GM18520 (cell line): Measurements from ENCODE around the gene RNF217.
"Not testable (repeated sequence)": the region's sequence is repeated elsewhere in the genome, so short reads cannot be mapped to it uniquely, and the experiment has no call there.

Source experiments
- ATAC-seq: cut with Tn5 transposase; IDR thresholded peaks from one replicate; pipeline ENCODE4 v1.9.1; 2021; ENCODE audit not compliant: unreplicated experiment

The RNF217 gene

GRCh38 chr6:125013938-125014660 is 51.9 kb downstream of the RNF217 start:
- ATAC-seq, result no peak

DNA sequence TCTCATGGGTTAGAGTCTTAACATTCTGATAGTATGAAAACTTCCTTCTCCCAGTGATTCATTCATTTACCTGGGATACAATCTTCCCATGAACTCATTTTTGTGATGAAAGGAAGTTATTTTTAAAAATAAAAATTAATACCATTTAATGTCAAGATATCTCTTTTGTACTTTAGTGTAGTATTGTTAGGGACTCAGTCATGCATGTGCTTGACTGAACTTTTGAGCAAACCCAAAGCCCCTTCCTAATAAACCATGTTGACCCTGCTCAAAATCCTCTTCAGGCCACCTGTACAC is 52.4 kb downstream of the RNF217 start:
- ATAC-seq, result no peak

- no peak for ATAC-seq
These were observed 52.9 kb downstream of the RNF217 start for GRCh38 chr6:125015152-125015551.

DNA sequence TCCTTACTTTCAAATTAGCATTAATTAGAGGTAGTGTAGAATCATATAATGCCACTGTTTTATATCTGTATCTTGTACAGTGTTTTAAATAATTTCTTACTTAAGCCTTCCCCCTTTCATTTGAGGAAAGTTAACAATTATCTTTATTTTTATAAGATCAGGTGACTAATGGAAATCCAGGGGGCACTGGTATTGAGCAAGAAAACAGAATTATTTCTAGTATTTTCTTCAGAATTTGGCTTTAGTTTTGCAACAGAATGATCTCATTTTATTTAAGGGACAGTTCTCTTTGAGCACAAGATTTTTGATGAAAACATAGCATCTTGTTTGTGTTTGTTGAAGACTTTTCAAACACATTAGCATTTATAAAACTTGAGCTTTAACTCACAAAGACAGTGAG is 55.9 kb downstream of the RNF217 start:
- ATAC-seq, result no peak

DNA sequence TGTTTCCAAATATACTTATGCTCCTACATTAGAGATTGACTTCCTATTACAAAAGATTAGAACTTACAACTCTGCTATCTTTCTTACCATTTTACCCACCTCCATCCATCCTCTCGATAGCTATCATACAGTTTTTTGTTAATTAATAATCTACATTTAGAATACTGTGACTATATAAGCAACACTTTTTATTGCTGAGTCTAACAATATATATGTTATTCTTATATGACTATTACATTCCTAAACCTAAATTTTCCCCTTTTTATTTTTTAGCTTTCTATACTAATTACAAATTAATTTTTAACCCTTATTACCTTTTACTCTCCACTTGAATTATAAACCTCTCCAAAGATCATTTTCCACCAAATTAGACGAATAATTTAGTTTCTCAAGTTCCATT is 57.0 kb downstream of the RNF217 start:
- no peak for ATAC-seq

DNA sequence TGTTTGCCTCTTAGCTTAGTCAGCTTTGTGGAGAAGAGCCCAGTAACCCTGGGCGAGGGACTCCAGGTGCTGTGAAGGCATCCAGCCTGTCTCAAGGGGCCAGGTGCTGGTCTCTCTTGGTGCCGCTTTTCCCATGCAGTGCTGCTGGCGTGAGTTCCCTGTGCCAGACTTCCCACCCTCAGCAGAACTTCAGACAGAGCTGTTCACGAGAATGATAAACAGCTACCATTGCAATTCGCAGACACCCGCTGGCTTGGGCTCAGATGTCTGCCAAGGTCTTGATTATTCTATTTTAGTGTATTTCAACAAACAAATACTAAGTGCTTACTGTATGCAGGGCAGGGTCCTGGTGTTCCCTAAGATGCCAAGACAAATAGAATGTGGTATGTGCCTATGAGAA is 57.7 kb downstream of the RNF217 start:
- no peak for ATAC-seq

GRCh38 chr6:125020385-125020784 is 58.1 kb downstream of the RNF217 start:
- no peak for ATAC-seq

GRCh38 chr6:125022391-125022989 is 60.3 kb downstream of the RNF217 start:
- ATAC-seq, result no peak

- no peak for ATAC-seq
These were observed 63.1 kb downstream of the RNF217 start for GRCh38 chr6:125025164-125025854.

DNA sequence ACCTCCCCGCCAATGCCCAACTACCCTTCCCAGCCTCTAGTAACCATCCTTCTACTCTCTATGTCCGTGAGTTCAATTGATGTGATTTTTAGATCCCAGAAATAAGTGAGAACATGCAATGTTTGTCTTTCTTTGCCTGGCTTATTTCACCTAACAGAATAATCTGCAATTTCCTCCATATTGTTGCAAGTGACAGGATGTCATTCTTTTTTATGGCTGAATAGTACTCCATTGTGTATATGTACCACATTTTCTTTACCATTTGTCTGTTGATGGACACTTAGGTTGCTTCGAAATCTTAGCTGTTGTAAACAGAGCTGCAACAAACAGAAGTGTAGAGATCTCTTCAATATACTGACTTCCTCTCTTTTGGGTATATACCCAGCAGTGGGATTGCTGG is 65.0 kb downstream of the RNF217 start:
- ATAC-seq, result no peak

GRCh38 chr6:125030969-125031368 is 68.7 kb downstream of the RNF217 start:
- ATAC-seq, result no peak

DNA sequence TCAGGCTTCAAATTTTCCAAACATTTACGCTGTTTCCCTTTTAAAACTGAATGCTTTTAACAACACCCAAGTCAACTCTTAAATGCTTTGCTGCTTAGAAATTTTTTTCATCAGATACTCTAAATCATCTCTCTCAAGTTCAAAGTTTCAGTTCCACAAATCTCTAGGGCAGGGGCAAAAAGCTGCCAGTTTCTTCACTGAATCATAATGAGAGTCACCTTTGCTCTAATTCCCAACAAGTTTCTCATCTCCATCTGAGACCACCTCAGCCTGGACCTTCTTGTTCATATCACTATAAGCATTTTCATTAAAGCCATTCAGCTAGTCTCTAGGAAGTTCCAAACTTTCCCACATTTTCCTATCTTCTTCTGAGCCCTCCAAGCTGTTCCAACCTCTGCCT is 69.1 kb downstream of the RNF217 start:
- ATAC-seq, result no peak

GRCh38 chr6:125034929-125035328 is 72.7 kb downstream of the RNF217 start:
- not testable (repeated sequence) for ATAC-seq

GRCh38 chr6:125036486-125036885 is 74.2 kb downstream of the RNF217 start:
- not testable (repeated sequence) for ATAC-seq

- no peak for ATAC-seq
These were observed 75.6 kb downstream of the RNF217 start for GRCh38 chr6:125037827-125038226.

- ATAC-seq, result no peak
These were observed 76.7 kb downstream of the RNF217 start for GRCh38 chr6:125038925-125039324.

DNA sequence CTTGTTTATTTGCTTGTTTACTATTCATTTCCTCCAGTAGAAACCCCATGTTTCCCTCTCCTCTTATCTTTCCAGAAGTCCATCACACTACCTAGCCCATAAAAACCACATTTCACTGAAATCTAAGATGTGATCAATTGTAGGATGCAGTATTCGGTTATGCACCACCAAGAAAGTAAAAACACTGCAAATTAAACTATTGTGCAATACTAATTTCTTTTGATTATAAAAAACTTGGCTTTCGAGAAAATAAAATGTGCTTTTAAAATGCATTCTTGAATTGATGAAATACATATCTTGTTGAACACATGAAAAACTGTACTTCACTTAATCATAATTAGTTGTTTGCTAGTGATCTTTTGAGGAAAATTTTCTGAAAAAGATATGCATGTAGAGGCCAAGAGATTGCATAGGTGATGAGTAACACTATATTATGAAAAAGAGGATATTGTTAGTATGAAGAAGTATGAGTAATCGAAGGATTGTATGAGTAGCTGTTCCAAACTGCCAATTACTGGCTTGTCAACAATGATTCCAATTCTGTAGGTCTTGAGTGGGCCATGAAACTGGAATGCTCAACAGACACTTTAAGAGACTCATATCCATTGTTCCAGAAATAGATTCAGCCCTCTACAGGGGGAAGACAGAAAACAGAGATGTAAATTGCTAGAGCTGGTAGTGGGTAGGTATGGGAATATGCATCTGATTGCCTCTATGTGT is 79.7 kb downstream of the RNF217 start:
- ATAC-seq, result no peak

DNA sequence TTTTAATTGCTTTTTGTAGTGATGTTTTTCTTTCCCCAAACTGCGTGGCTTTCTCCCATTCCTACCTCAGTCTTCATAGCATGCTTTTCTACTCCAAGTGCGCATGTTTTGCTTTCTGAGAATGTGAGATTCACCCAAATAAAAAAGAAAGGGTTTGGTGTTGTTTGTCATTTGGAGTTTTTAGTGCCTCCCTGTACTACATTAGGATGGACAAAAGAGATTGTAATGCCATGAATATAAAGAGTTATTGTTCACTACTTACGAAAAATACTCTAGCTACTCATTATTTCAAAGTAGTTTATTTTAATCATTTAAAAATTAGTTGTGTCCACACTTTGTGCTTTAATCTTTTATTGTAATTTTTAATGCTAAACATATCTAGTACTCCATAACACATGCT is 81.8 kb downstream of the RNF217 start:
- no peak for ATAC-seq

GRCh38 chr6:125044667-125045066 is 82.4 kb downstream of the RNF217 start:
- ATAC-seq, result no peak

GRCh38 chr6:125046107-125046925 is 84.1 kb downstream of the RNF217 start:
- ATAC-seq, result no peak

- ATAC-seq, result no peak
These were observed 86.0 kb downstream of the RNF217 start for GRCh38 chr6:125048274-125048673.
